Calu3 (cell line): ENCODE data around the gene ZNF445. TPM values are rescaled to one million over a fixed set of nuclear protein-coding genes. Genes with fewer than 3 reads are reported as not detected.

Experiments
- Bru-seq: library from RNA; stranded (reverse); fragments of 400-500 nt; gene quantifications from one replicate; lab custom pipeline; 2021; lab: Mats Ljungman, UMichigan
- BruChase-seq, 2 experiments: library from RNA; stranded (reverse); fragments of 400-500 nt; gene quantifications; one replicate each; lab custom pipeline; 2021; lab: Mats Ljungman, UMichigan
- BruUV-seq: library from RNA; stranded (reverse); fragments of 400-500 nt; replicated peaks from 2 replicates; lab custom pipeline; 2021; lab: Mats Ljungman, UMichigan
- CTCF ChIA-PET: fragments of 300-600 bp; sonication (Branson Sonifier 250); formaldehyde crosslinking; loops from one replicate; lab custom pipeline; 2022; ENCODE audit warnings: antibody characterized with exemption; lab: Charles Lee
- DNase-seq: peaks from one replicate; pipeline ENCODE4 v3.0.0; 2022
- H3K27ac Mint-ChIP-seq: one replicate; pipeline ENCODE4 v1.8.0; 2022; ENCODE audit warnings: mixed read lengths; ENCODE audit not compliant: unreplicated experiment
- H3K27me3 Mint-ChIP-seq: one replicate; pipeline ENCODE4 v1.8.0; 2022; ENCODE audit warnings: mixed read lengths; ENCODE audit not compliant: unreplicated experiment
- H3K36me3 Mint-ChIP-seq: one replicate; pipeline ENCODE4 v1.8.0; 2022; ENCODE audit warnings: mild to moderate bottlenecking, moderate library complexity, mixed read lengths; ENCODE audit not compliant: insufficient read depth, unreplicated experiment
- H3K4me1 Mint-ChIP-seq: one replicate; pipeline ENCODE4 v1.8.0; 2022; ENCODE audit warnings: mild to moderate bottlenecking, low read depth, mixed read lengths; ENCODE audit not compliant: unreplicated experiment
- H3K4me3 Mint-ChIP-seq: one replicate; pipeline ENCODE4 v1.8.0; 2022; ENCODE audit warnings: mild to moderate bottlenecking, low read depth, moderate library complexity, mixed read lengths; ENCODE audit not compliant: unreplicated experiment
- H3K9me3 Mint-ChIP-seq: one replicate; pipeline ENCODE4 v1.8.0; 2022; ENCODE audit warnings: low read depth, mixed read lengths; ENCODE audit not compliant: unreplicated experiment
- intact Hi-C: fragments of 100-400 bp; cut with micrococcal nuclease; formaldehyde crosslinking; loops from one replicate; pipeline ENCODE4 v1.10.0; 2022; ENCODE audit not compliant: unreplicated experiment
- long read RNA-seq: library from polyadenylated mRNA; stranded (forward); transcript quantifications from one replicate; pipeline ENCODE4 v2.0.0, GENCODE V29; 2022
- total RNA-seq: library from RNA; stranded (reverse); gene quantifications from 2 replicates; pipeline ENCODE4 v1.2.3, GENCODE V29; 2022
- TF ChIP-seq, protein P1 (sequence below): fragments of 200-600 bp; IDR thresholded peaks from one replicate; pipeline ENCODE4 v1.8.0; 2022; ENCODE audit warnings: antibody characterized with exemption; ENCODE audit not compliant: unreplicated experiment

The ZNF445 gene
- 17.3 and 18.8 TPM in 2 replicates for total RNA-seq
- percentile 72 among the genes with signal in this experiment for Bru-seq, nascent RNA
- percentile 80 among the genes with signal in this experiment for BruChase-seq, experiment 1, labeled RNA remaining after a 6-hour chase
- percentile 81 among the genes with signal in this experiment for BruChase-seq, experiment 2, labeled RNA remaining after a 2-hour chase
- long read RNA-seq, partial matches to known transcripts = 0 of 101 reads
- long read RNA-seq, other reads (novel, unspliced or antisense) = 101 of 101 reads

- TF ChIP-seq, protein P1, sequence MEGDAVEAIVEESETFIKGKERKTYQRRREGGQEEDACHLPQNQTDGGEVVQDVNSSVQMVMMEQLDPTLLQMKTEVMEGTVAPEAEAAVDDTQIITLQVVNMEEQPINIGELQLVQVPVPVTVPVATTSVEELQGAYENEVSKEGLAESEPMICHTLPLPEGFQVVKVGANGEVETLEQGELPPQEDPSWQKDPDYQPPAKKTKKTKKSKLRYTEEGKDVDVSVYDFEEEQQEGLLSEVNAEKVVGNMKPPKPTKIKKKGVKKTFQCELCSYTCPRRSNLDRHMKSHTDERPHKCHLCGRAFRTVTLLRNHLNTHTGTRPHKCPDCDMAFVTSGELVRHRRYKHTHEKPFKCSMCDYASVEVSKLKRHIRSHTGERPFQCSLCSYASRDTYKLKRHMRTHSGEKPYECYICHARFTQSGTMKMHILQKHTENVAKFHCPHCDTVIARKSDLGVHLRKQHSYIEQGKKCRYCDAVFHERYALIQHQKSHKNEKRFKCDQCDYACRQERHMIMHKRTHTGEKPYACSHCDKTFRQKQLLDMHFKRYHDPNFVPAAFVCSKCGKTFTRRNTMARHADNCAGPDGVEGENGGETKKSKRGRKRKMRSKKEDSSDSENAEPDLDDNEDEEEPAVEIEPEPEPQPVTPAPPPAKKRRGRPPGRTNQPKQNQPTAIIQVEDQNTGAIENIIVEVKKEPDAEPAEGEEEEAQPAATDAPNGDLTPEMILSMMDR = no peak
- no TSS peak for BruUV-seq
- Mint-ChIP-seq H3K4me1 (peaks cover 8% of the 10 kb centered on the region), H3K4me3 (peak within 1 kb of the TSS; percentile 90), H3K36me3 (peaks cover 17% of the 10 kb centered on the region), H3K27me3 (no peaks in the 10 kb centered on the region), H3K9me3 (peaks cover 2% of the 10 kb centered on the region), H3K27ac (peak within 1 kb of the TSS; percentile 10)
- DNase-seq = peak; percentile 81
- CTCF ChIA-PET = no interaction called here
- intact Hi-C loops = no loop called here
Measured at GRCh38 chr3:44477312-44478030, at the start of gene ZNF445. TSS of gene ZNF445 (minus strand) at chr3:44477670. CDS start at chr3:44455549, 22,121 bp downstream.

DNA sequence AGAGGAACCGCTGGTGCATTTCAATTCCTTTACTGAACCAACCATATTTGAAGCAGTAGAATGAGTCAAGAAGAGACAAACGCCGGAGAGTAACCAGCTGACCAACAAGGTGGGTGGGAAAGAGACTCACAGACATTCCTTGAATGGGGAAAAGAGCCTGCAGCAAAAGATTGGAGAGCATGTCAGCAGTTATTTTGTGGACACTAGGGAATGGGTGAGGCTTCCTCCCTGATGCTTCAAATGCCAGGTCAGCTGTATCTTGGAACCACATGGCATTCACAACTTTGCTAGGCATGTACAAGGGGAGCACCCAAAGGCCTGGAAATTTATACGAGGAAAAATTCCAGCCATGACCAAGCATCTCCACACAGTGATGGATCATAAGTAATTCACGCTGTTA is 47.6 kb upstream of the ZNF445 start:
- no peak for DNase-seq
- Mint-ChIP-seq H3K27me3 (peaks cover 10% of the 10 kb centered on the region), H3K36me3 (no peaks in the 10 kb centered on the region), H3K27ac (no peak overlapping the region), H3K4me3 (no peak overlapping the region), H3K4me1 (peaks cover 10% of the 10 kb centered on the region), H3K9me3 (peaks cover 15% of the 10 kb centered on the region)
- TF ChIP-seq, protein P1 = no peak
- BruUV-seq = no TSS peak
- CTCF ChIA-PET = no interaction called here
- intact Hi-C loops = no loop called here

DNA sequence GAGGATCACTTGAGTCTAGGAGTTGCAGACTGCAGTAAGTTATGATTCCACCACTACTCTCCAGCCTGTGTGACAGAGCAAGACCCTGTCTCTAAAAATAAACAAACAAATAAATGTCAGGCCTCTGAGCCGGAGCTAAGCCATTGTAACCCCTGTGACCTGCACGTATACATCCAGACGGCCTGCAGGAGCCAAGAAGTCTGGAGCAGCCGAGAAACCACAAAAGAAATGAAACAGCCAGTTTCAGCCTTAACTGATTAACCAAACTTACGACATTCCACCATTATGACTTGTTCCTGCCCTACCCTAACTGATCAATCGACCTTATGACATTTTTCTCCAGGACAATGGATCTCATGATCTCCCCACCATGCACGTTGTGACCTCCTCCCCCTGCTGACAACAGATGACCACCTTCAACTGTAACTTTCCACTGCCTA is 45.0 kb upstream of the ZNF445 start:
- H3K4me1 Mint-ChIP-seq = peaks cover 10% of the 10 kb centered on the region
- H3K36me3 Mint-ChIP-seq = no peaks in the 10 kb centered on the region
- no peak overlapping the region for H3K27ac Mint-ChIP-seq
- H3K4me3 Mint-ChIP-seq = no peak overlapping the region
- CTCF ChIA-PET = no interaction called here
- no peaks in the 10 kb centered on the region for H3K27me3 Mint-ChIP-seq
- TF ChIP-seq, protein P1 = no peak
- no peak for DNase-seq
- intact Hi-C loops = no loop called here
- peaks cover 15% of the 10 kb centered on the region for H3K9me3 Mint-ChIP-seq
- no TSS peak for BruUV-seq

GRCh38 chr3:44521721-44522120 is 44.3 kb upstream of the ZNF445 start:
- CTCF ChIA-PET = no interaction called here
- H3K27me3 Mint-ChIP-seq = no peaks in the 10 kb centered on the region

More at GRCh38 chr3:44521721-44522120, 44.3 kb upstream of the ZNF445 start:
- intact Hi-C loops = no loop called here
- H3K4me1 Mint-ChIP-seq = peaks cover 10% of the 10 kb centered on the region
- no peak overlapping the region for H3K27ac Mint-ChIP-seq
- H3K4me3 Mint-ChIP-seq = no peak overlapping the region
- BruUV-seq = no TSS peak
- TF ChIP-seq, protein P1 = no peak
- H3K9me3 Mint-ChIP-seq = peaks cover 15% of the 10 kb centered on the region
- no peak for DNase-seq
- no peaks in the 10 kb centered on the region for H3K36me3 Mint-ChIP-seq
